KMS-11 (cell line): Measurements from ENCODE around the gene LAMA1.

Experiments used
- H2AFZ ChIP-seq: fragments of 200-600 bp; sonication (generic); 2 replicates; pipeline ENCODE4 v1.6.1; 2016; ENCODE audit warnings: antibody characterized with exemption, mixed run types, low read depth
- H3K27ac ChIP-seq: fragments of 200-600 bp; sonication (generic); 2 replicates; pipeline ENCODE4 v1.6.1; 2016; ENCODE audit warnings: mild to moderate bottlenecking, mixed run types
- H3K27me3 ChIP-seq: fragments of 200-600 bp; sonication (generic); 2 replicates; pipeline ENCODE4 v1.6.1; 2017; ENCODE audit warnings: mild to moderate bottlenecking, low read depth, mixed run types, moderate library complexity; ENCODE audit not compliant: insufficient read depth
- H3K36me3 ChIP-seq: fragments of 200-600 bp; sonication (generic); 2 replicates; pipeline ENCODE4 v1.6.1; 2017; ENCODE audit warnings: mild to moderate bottlenecking, mixed run types; ENCODE audit not compliant: insufficient read depth
- H3K4me1 ChIP-seq: fragments of 200-600 bp; sonication (generic); 2 replicates; pipeline ENCODE4 v1.6.1; 2016; ENCODE audit warnings: mild to moderate bottlenecking, low read depth, mixed run types; ENCODE audit not compliant: poor library complexity, severe bottlenecking
- H3K4me2 ChIP-seq: fragments of 200-600 bp; sonication (generic); 2 replicates; pipeline ENCODE4 v1.7.0; 2016; ENCODE audit warnings: mild to moderate bottlenecking, mixed run types
- H3K4me3 ChIP-seq: fragments of 200-600 bp; sonication (generic); IDR thresholded peaks from 2 replicates; pipeline ENCODE4 v1.6.1; 2017; ENCODE audit warnings: low read depth, low read length, mixed read lengths; ENCODE audit not compliant: insufficient read depth
- H3K79me2 ChIP-seq: fragments of 200-600 bp; sonication (generic); 2 replicates; pipeline ENCODE4 v1.6.1; 2016; ENCODE audit warnings: low read depth, mixed run types; ENCODE audit not compliant: insufficient read depth
- H3K9ac ChIP-seq: fragments of 200-600 bp; sonication (generic); 2 replicates; pipeline ENCODE4 v1.6.1; 2016; ENCODE audit warnings: mild to moderate bottlenecking, mixed run types
- H4K20me1 ChIP-seq: fragments of 200-600 bp; sonication (generic); 2 replicates; pipeline ENCODE4 v1.6.1; 2016; ENCODE audit warnings: mild to moderate bottlenecking, mixed run types; ENCODE audit not compliant: insufficient read depth
- TF ChIP-seq, protein P1 (sequence below): fragments of 200-600 bp; sonication (generic); conservative IDR thresholded peaks from 2 replicates; pipeline ENCODE4 v1.6.1; 2017; ENCODE audit warnings: low read depth, mild to moderate bottlenecking, antibody characterized with exemption, low read length, moderate library complexity, mixed read lengths

Gene LAMA1

GRCh38 chr18:7105943-7106342 lies 11.7 kb downstream of the LAMA1 start:
- Histone ChIP-seq H3K27ac (no peak overlapping the region), H3K79me2 (no peaks in the 10 kb centered on the region), H3K36me3 (no peaks in the 10 kb centered on the region), H4K20me1 (no peaks in the 10 kb centered on the region), H3K4me3 (no peak overlapping the region), H3K9ac (no peak overlapping the region), H2AFZ (no peak overlapping the region), H3K27me3 (no peaks in the 10 kb centered on the region), H3K4me1 (no peaks in the 10 kb centered on the region), H3K4me2 (no peak overlapping the region)
- TF ChIP-seq, protein P1, sequence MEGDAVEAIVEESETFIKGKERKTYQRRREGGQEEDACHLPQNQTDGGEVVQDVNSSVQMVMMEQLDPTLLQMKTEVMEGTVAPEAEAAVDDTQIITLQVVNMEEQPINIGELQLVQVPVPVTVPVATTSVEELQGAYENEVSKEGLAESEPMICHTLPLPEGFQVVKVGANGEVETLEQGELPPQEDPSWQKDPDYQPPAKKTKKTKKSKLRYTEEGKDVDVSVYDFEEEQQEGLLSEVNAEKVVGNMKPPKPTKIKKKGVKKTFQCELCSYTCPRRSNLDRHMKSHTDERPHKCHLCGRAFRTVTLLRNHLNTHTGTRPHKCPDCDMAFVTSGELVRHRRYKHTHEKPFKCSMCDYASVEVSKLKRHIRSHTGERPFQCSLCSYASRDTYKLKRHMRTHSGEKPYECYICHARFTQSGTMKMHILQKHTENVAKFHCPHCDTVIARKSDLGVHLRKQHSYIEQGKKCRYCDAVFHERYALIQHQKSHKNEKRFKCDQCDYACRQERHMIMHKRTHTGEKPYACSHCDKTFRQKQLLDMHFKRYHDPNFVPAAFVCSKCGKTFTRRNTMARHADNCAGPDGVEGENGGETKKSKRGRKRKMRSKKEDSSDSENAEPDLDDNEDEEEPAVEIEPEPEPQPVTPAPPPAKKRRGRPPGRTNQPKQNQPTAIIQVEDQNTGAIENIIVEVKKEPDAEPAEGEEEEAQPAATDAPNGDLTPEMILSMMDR, result no peak

- no peaks in the 10 kb centered on the region for H3K36me3 ChIP-seq
Observed at GRCh38 chr18:7105268-7105667, 12.3 kb downstream of the LAMA1 start.

GRCh38 chr18:7104649-7105048 lies 12.9 kb downstream of the LAMA1 start:
- H3K4me1 ChIP-seq, result no peaks in the 10 kb centered on the region
- H3K4me3 ChIP-seq, result no peak overlapping the region
- H3K9ac ChIP-seq, result no peak overlapping the region
- no peaks in the 10 kb centered on the region for H3K79me2 ChIP-seq
- no peaks in the 10 kb centered on the region for H3K36me3 ChIP-seq
- TF ChIP-seq, protein P1, result no peak
- H3K4me2 ChIP-seq, result no peak overlapping the region
- no peaks in the 10 kb centered on the region for H3K27me3 ChIP-seq
- no peaks in the 10 kb centered on the region for H4K20me1 ChIP-seq
- H2AFZ ChIP-seq, result no peak overlapping the region
- H3K27ac ChIP-seq, result no peak overlapping the region

More at GRCh38 chr18:7105268-7105667, 12.3 kb downstream of the LAMA1 start:
- TF ChIP-seq, protein P1, result no peak
- Histone ChIP-seq H3K4me3 (no peak overlapping the region), H3K9ac (no peak overlapping the region), H3K27me3 (no peaks in the 10 kb centered on the region), H3K4me1 (no peaks in the 10 kb centered on the region), H2AFZ (no peak overlapping the region), H3K27ac (no peak overlapping the region), H3K4me2 (no peak overlapping the region), H3K79me2 (no peaks in the 10 kb centered on the region), H4K20me1 (no peaks in the 10 kb centered on the region)

DNA sequence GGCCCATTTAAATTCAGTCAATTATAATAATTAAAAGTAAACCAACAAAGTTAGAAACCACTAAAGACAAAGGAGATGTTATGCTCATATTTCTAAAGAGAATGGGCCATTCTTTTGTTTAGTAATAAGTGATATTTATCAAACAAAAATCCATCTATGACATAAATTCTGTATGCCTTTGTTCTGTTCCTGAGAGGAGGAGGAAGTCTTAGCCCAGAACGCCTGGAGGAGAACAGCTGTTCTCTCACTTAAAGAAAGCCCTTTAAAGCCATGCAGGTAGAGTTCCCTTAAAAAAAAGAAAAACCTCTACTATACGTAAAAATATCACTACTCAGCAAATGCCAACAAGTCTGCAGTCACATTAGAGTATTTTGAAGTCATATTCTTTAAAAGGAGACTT lies 15.5 kb downstream of the LAMA1 start:
- Histone ChIP-seq H2AFZ (no peak overlapping the region), H3K27me3 (no peaks in the 10 kb centered on the region), H3K79me2 (no peaks in the 10 kb centered on the region), H3K9ac (no peak overlapping the region), H3K36me3 (no peaks in the 10 kb centered on the region), H3K4me3 (no peak overlapping the region), H3K4me1 (no peaks in the 10 kb centered on the region), H3K4me2 (no peak overlapping the region), H4K20me1 (no peaks in the 10 kb centered on the region), H3K27ac (no peak overlapping the region)
- TF ChIP-seq, protein P1, result no peak

GRCh38 chr18:7096838-7097237 lies 20.8 kb downstream of the LAMA1 start:
- Histone ChIP-seq H3K36me3 (no peaks in the 10 kb centered on the region), H3K4me1 (no peaks in the 10 kb centered on the region), H3K9ac (no peak overlapping the region), H4K20me1 (no peaks in the 10 kb centered on the region), H3K27me3 (no peaks in the 10 kb centered on the region), H3K4me3 (no peak overlapping the region), H3K4me2 (no peak overlapping the region), H3K27ac (no peak overlapping the region), H2AFZ (no peak overlapping the region), H3K79me2 (no peaks in the 10 kb centered on the region)
- TF ChIP-seq, protein P1, result no peak
